Right ventricle myocardium inferior (tissue), 1 donor: ENCODE data around the gene SETD5. TPM values are rescaled to one million over a fixed set of nuclear protein-coding genes. Genes with fewer than 3 reads are reported as not detected.

Experiments used
- ATAC-seq: fragments of 200-7000 bp; cut with Tn5 transposase; one replicate; pipeline ENCODE4 v1.9.1; 2020; ENCODE audit warnings: mild to moderate bottlenecking, moderate library complexity
- DNase-seq: peaks from one replicate; pipeline ENCODE4 v3.0.0; 2021; ENCODE audit errors: missing footprints
- intact Hi-C: fragments of 100-400 bp; cut with DNase I; formaldehyde crosslinking; loops from one replicate; pipeline ENCODE4 v1.11.0; 2022
- total RNA-seq: library from RNA; stranded (reverse); fragmentation: NEBNext Ultra II Directional; extraction: Animal tissue kit (Norgen Biotek cat#: 25700); gene quantifications from one replicate; pipeline ENCODE4 v1.2.1, GENCODE V29; 2021
- donor health status: DM: no; HTN: yes; CAD: no; lungs with severe emphysema.

The SETD5 gene
- total RNA-seq, 1 donor from 2014 or later = 51.6 TPM

GRCh38 chr3:9403463-9403862 lies 6.0 kb downstream of the SETD5 start:
- DNase-seq (no peak), ATAC-seq (no peak)
- intact Hi-C loops = no loop called here

DNA sequence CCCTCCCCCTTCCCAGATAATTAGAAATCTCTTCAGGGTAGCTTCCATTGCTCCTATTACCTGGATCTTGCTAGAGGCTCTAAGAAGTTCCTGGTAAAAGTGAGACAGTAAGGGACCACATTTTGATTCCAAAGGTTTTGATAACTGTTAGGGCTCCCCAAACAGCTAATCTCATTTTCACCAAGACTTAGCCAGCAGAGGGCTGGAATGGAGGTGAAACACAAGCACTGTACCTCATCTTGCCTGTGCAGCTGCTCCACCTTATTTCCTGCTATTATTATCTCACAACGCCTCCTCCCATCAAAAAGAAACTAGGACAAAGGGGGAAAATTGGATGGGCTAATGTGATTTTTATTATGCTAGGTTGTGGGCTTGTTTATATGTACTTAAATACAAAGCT lies 7.3 kb downstream of the SETD5 start:
- ATAC-seq (no peak), DNase-seq (no peak)
- intact Hi-C loops = no loop called here

DNA sequence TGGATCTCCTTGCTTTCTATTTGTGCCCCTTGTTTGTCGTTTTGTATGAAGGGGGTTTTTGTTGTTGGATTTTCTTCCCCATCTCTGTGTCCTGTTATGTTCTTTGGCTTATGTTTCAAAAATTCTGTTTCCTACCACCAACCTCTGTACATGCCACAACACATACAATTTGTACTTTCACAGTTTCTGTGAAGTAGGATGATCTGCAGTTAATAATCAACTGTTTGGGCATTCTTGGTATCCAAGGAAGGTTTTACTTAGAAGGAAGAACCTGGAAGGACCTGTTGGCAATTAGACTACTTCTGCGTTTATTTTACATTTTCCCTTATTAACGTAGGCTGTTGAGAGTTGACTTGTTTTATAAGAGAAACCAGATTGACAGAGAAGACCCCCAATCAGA lies 8.3 kb downstream of the SETD5 start:
- intact Hi-C loops = no loop called here
- ATAC-seq = no peak
- no peak for DNase-seq

GRCh38 chr3:9406856-9407626 lies 9.6 kb downstream of the SETD5 start:
- intact Hi-C loops = no loop called here
- ATAC-seq = no peak
- no peak for DNase-seq

DNA sequence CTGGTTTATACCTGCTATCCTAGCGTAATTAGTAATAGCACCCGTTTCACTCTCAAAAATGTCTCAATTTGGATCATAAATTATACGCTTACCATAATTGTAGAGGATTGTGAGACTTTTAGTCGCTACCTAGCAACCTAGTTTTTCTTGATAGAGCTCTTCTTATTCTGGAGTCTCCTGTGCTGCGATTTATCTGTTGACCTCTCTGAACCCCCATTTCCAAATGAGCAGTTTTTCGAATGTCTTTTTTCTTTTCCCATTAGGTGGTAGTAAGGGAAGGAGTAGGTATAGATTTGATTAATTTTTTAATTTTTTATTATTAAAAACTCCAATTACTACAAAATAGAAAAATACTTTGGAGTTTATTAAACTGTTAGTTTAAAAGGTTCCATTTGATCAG lies 10.6 kb downstream of the SETD5 start:
- intact Hi-C loops = no loop called here
- ATAC-seq = no peak
- DNase-seq = no peak

GRCh38 chr3:9408546-9408945 lies 11.1 kb downstream of the SETD5 start:
- no peak for DNase-seq
- no peak for ATAC-seq
- intact Hi-C loops = no loop called here

GRCh38 chr3:9409981-9410854 lies 12.8 kb downstream of the SETD5 start:
- ATAC-seq (no peak), DNase-seq (no peak)
- intact Hi-C loops = no loop called here

DNA sequence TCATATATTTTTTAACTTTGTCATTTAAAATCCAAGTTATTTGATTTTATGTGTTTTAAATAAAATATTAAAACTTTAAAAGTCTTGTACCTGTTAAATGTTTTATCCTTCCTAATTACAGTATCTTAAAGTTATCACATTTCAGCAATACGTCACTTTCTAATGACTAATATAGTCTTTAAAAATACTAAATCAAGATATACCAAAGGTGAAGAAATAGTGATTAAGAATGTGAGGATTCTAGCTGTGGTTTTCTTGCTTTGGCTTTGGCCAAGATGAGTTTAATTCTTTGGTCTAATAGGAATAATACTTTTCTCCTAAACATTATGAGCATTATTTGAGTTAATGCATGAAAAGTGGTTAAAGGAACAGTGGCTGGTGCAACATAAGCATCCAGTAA lies 13.9 kb downstream of the SETD5 start:
- intact Hi-C loops = no loop called here
- no peak for DNase-seq
- no peak for ATAC-seq

DNA sequence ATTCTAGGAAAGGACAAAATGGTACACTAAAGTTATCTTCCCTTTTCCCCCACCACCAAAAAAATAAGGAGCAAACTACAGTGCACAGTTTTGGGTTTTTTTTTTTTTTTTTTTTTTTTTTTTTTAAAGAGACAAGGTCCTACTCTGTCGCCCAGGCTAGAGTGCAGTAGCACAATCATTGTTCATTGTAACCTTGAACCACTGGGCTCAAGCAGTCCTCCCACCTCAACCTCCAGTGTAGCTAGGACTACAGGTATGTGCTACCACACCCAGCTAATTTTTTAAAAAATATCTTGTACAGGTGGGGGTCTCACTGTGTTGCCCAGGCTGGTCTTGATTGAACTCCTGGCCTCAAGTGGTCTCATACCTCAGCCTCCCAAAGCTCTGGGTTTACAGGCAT lies 14.9 kb downstream of the SETD5 start:
- no peak for ATAC-seq
- intact Hi-C loops = no loop called here
- no peak for DNase-seq

GRCh38 chr3:9414826-9415225 lies 17.4 kb downstream of the SETD5 start:
- ATAC-seq (no peak), DNase-seq (no peak)
- intact Hi-C loops = no loop called here

DNA sequence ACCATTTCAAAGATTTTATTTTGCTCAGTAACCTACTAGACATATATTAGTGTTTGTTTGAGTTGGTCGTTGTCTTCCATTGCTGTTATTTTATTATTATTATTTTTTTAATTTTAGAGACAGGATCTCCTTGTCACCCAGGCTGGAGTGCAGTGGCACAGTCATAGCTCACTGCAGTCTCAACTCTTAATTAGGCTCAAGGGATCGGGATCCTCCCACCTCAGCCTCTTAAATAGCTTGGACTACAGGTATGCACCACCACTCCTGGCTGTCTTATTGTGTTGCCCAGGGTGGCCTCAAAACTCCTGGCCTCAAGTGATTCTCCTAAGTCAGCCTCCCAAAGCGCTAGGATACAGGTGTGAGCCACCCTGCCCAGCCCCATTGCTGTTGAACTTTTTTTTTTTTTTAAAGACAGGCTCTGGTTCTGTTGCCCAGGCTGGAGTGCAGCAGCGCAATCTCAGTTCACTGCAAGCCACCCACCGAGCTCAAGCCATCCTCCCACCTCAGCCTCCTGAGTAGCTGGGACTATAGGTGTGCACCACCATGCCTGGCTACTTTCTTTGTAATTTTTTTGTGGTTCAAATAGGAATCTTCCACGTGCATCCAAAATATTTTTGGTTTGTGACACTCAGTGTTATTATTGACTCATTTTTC lies 18.2 kb downstream of the SETD5 start:
- ATAC-seq (no peak), DNase-seq (no peak)
- intact Hi-C loops = no loop called here

DNA sequence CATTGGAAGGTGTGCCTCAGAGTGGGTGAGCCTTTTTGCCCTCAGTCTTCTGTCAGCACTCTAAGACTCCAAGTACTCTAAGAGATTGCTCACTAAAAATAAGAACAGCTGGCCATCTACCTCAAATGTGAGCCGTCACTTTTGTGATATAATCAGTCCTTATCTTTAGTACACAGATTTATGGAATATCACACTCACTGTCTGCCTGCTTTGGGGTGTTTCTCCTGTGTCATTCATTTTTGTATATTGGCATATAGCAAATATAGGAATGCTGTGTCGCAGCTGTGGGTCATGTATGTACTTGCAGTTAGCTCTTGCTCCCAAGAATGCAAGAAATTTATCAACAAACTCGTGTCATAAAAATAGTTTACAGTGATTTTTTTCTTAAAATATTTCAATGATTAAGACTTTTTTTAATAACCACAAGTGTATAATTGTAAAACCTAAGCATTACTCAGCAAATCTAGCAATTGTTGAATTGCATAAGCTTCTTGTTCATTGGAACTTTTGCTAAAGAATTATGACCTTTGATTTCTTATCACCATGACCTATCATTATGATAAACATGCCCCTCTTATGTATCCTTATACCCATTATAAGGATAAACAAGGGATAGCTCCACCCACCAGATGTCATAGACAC lies 18.8 kb downstream of the SETD5 start:
- intact Hi-C loops = no loop called here
- DNase-seq = no peak
- no peak for ATAC-seq

GRCh38 chr3:9420850-9421549 lies 23.6 kb downstream of the SETD5 start:
- ATAC-seq (no peak), DNase-seq (no peak)
- intact Hi-C loops = loop anchor here (5.0 kb wide), 1 partner anchor 69 kb away; no protein-coding TSS in a partner anchor

DNA sequence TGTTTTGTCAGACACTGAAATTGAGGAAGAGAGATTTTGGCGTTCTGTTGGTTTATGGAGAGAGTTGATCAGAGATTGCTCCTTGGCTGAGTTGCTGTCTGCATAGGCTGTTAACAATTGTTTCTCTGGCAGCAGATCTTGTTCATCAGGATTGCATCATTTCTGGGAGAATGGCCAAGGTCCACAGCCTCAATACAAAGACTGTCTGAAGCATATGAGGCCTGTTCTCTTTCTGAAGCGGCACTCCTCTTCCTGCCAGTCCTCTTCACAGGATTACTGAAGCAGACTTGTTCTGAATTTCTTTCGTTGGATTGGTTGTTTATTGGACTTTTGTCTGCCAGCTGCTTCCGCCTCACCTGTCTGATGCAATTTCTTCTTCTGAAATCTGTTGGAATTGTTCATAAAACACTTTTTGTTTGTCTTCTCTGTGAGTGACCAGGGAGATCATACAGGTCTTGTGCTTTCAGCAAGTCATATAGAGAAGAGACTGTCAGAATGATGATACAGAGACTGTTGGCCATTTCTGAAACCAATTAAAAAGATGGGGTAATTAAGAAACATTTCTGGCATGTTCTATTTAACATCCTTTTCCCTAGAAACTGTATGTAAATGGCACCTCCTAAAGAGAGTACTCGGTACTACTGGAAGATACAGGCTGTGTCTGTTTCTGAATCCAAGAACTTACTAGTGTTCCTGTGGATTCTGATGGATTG lies 25.5 kb downstream of the SETD5 start:
- peak; percentile 96 for ATAC-seq
- intact Hi-C loops = loop anchor here (1.0 to 5.0 kb wide), 2 partner anchors 27 to 71 kb away; no protein-coding TSS in a partner anchor
- peak; percentile 63 for DNase-seq

DNA sequence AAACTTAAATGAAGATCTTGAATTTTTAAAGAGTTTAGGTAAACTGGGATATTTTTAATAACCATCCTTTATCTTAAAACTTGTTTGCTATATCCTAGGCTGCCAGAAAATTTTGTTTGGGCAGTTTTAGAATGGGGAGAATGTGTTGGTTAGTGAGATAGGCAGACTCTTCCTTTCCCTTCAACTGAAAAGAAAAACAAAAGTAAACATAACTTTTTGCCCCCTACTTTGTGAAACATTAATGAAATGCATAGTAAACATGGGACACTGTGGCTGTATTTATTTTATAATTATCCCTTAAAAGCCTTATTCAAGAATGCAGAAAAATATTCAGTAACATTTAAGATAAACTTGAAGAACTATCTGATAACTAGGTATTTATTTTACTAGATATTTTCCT lies 31.0 kb downstream of the SETD5 start:
- no peak for DNase-seq
- no peak for ATAC-seq
- intact Hi-C loops = no loop called here

DNA sequence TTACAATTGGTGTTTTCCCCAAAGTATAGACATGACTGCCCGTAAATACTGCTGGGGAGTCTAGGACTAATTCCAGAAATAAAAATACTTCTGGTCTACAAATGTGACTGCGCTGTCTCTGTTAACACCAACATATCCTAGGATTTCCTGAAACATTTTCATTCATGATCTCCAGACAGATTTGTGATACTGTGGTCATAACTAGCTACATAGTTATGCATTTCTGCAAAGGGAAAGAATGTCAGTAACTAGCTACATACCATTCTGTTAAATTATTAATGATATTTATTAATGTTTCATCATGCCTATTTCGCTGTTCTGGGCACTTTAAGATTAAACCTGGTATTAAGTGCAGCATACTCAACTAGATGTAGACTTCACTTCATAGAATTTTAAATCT lies 33.3 kb downstream of the SETD5 start:
- ATAC-seq (no peak), DNase-seq (no peak)
- intact Hi-C loops = no loop called here

GRCh38 chr3:9433627-9434521 lies 36.5 kb downstream of the SETD5 start:
- ATAC-seq (no peak), DNase-seq (no peak)
- intact Hi-C loops = no loop called here
